PC-3 (cell line): ENCODE results near the gene PDZRN3.

Source experiments
- EZH2 ChIP-seq: fragments of 300-600 bp; sonication (generic); IDR thresholded peaks from one replicate; pipeline ENCODE4 v1.6.1; 2017; ENCODE audit warnings: antibody characterized with exemption, mild to moderate bottlenecking, low read length; ENCODE audit not compliant: unreplicated experiment
- EZH2phosphoT487 ChIP-seq: fragments of 300-600 bp; sonication (generic); IDR thresholded peaks from 2 replicates; pipeline ENCODE4 v1.6.1; 2018; ENCODE audit warnings: mild to moderate bottlenecking, antibody characterized with exemption, low read length, borderline replicate concordance
- TF ChIP-seq, protein P1 (sequence below): fragments of 300-600 bp; sonication (generic); conservative IDR thresholded peaks from 2 replicates; pipeline ENCODE4 v1.5.1; 2017; ENCODE audit warnings: antibody characterized with exemption, low read depth, mild to moderate bottlenecking, low read length

DNA sequence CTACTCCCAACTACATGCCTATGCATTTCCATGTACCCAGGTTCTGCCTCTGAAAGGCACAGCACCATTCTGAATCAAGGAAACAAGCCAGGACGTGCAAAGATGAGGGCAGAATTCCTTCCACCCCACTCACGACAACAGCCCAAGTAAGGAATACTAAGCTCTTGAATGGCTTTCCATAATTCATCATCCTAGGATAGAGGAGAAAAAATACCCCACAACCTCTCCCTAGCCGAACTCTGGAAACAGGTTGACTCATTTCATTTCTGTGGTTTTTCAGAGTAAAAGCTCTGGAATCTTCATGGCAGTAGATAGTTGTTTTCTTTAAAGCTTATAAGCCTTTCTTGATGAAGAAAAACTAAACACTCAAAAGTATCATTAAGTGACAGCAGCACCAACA is 77.8 kb downstream of the PDZRN3 start:
- TF ChIP-seq, protein P1, sequence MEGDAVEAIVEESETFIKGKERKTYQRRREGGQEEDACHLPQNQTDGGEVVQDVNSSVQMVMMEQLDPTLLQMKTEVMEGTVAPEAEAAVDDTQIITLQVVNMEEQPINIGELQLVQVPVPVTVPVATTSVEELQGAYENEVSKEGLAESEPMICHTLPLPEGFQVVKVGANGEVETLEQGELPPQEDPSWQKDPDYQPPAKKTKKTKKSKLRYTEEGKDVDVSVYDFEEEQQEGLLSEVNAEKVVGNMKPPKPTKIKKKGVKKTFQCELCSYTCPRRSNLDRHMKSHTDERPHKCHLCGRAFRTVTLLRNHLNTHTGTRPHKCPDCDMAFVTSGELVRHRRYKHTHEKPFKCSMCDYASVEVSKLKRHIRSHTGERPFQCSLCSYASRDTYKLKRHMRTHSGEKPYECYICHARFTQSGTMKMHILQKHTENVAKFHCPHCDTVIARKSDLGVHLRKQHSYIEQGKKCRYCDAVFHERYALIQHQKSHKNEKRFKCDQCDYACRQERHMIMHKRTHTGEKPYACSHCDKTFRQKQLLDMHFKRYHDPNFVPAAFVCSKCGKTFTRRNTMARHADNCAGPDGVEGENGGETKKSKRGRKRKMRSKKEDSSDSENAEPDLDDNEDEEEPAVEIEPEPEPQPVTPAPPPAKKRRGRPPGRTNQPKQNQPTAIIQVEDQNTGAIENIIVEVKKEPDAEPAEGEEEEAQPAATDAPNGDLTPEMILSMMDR = no peak
- TF ChIP-seq EZH2 (no peak), EZH2phosphoT487 (no peak)
